GM19397 (cell line): ENCODE results near the gene RNF126.

Experiments used
- ATAC-seq: cut with Tn5 transposase; IDR thresholded peaks from one replicate; pipeline ENCODE4 v1.9.1; 2021; ENCODE audit warnings: mild to moderate bottlenecking, moderate library complexity; ENCODE audit not compliant: unreplicated experiment

Gene RNF126

GRCh38 chr19:648305-648704 lies 14.7 kb downstream of the RNF126 start:
- no peak for ATAC-seq

- ATAC-seq: no peak
Measured at GRCh38 chr19:647566-648284, 15.3 kb downstream of the RNF126 start.

GRCh38 chr19:646779-647565 lies 16.0 kb downstream of the RNF126 start:
- no peak for ATAC-seq

GRCh38 chr19:645912-646778 lies 16.9 kb downstream of the RNF126 start:
- ATAC-seq: no peak

- no peak for ATAC-seq
Measured at GRCh38 chr19:644789-645188, 18.2 kb downstream of the RNF126 start.

- ATAC-seq: no peak
Measured at GRCh38 chr19:644363-644762, 18.7 kb downstream of the RNF126 start.

GRCh38 chr19:643736-644135 lies 19.3 kb downstream of the RNF126 start:
- ATAC-seq: no peak

GRCh38 chr19:642767-643727 lies 20.0 kb downstream of the RNF126 start:
- no peak for ATAC-seq

GRCh38 chr19:641702-642101 lies 21.3 kb downstream of the RNF126 start:
- ATAC-seq: no peak

GRCh38 chr19:640606-641189 lies 22.3 kb downstream of the RNF126 start:
- no peak for ATAC-seq

- ATAC-seq: no peak
Measured at GRCh38 chr19:640161-640558, 22.9 kb downstream of the RNF126 start.

GRCh38 chr19:639253-640160 lies 23.5 kb downstream of the RNF126 start, which contains the start of gene FGF22:
TSS of gene FGF22 (plus strand) at chr19:639879. CDS start at chr19:639926, 47 bp downstream.
- ATAC-seq: peak; percentile 54

GRCh38 chr19:638906-639252 lies 24.1 kb downstream of the RNF126 start:
- ATAC-seq: no peak

GRCh38 chr19:634975-635652 lies 27.9 kb downstream of the RNF126 start:
- no peak for ATAC-seq

- no peak for ATAC-seq
Measured at GRCh38 chr19:633786-634639, 29.0 kb downstream of the RNF126 start.

GRCh38 chr19:633068-633785 lies 29.8 kb downstream of the RNF126 start, which contains the start of gene POLRMT:
TSS of gene POLRMT (minus strand) at chr19:633537. CDS start at chr19:633512, 25 bp downstream.
- ATAC-seq: peak; percentile 82
